ENCODE results near the gene ABHD6.
"Not testable (repeated sequence)": the region's sequence is repeated elsewhere in the genome, so short reads cannot be mapped to it uniquely, and the experiment has no call there.

ABHD6 gene

DNA sequence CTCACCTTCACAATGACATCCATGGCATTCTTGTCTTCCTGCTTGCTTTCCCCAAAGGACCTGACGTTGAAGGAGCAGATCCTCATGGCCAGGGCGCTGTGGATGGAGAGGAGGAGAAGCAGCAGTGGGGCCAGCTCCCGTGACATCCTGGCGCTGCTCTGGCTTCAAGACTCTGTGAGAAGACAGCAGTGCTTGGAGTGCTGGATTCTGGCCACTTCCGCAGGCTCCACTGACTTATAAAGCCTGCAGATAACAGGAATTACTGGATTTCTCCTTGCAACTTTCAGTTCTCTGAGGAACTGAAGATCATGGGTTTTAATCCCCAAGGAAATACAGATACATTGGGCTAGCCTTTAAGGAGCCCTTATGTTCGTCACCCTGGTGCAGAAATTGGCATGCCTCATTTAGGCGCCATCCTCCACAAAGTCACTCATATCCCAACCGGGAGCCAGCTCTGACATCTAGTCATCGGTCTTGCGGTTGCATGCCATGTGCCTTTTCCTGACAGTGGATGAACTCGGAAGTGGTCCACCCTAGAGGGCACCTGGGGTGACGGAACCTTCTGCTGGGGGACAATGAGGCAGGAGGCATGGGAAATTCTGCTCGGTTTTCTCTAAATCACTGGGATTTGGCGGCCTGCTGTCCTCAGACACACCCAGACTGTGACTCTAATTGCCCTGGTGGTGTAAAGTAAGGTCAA, 26.7 kb upstream of the ABHD6 start, which contains the start of gene DNASE1L3:
TSS of gene DNASE1L3 (minus strand) at position 212 of the 700 bp plus-strand sequence. CDS start at position 146, 66 bp downstream.
- no peak for DNase-seq

DNA sequence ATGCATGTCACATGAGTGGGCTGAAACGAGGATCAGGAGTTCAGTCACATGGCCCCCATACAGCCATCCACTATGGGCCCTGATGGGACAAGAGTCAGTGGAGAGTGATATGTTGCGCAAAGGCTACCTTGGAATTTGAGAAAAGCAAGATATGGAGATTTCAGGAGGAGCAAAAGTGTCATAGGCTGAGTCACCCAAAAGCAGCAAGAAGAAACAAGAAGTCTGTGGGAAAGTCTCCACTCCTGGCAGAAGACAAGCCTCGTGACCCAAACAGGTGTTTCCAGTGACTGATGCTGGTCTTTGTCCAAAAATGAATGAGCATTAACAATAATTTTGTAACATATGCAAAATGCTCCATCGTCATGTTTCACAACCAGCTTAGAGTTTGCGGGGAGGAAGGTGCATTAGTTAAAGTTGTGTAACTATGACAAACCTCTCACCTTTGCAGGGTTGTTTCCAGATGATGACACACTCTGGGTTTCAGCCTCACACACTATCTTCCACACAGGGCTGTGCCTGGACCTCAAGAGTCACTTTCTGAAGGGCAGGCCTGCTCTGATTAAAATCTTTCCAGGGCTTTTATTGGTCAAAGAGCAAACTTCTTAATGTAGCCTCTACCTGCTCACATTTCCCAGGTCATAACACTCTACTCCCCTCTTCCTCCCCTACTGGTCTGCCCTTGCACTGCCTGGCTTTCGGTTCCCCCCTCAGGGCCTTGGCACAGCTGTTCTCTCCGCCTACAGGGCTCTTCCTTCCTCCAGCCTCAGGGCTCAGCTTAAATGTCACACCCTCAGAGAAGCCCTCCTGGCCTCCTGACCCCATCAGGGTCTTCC, 22.9 kb upstream of the ABHD6 start:
- DNase-seq: no peak

DNA sequence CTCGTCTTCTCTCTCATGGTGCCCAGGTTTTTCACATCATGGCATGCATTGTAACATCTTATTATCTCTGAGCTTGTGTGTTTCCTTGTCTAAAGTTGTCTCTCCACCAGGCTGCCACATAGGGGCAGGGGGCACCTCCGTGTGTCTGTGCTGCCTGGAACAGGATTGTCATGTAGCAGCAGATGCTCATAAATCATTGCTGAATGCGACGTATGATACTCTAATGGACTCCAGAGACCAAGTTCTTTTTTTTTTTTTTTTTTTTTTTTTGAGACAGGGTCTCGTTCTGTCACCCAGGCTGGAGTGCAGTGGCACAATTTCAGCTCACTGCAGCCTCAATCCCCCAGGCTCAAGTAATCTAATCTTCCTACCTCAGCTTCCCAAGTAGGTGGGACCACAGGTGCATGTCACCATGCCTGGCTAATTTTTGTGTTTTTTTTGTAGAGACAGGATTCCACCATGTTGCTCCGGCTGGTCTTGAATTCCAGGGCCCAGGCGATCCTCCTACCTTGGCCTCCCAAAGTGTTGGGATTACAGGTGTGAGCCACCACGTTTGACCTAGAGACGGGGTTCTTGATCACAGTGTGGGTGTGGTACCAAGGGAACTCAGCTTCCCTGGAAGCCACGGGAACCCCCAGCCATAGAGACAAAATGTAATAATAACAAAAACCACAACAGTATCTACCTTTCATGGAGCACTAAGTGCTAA, 22.1 kb upstream of the ABHD6 start:
- no peak for DNase-seq

DNA sequence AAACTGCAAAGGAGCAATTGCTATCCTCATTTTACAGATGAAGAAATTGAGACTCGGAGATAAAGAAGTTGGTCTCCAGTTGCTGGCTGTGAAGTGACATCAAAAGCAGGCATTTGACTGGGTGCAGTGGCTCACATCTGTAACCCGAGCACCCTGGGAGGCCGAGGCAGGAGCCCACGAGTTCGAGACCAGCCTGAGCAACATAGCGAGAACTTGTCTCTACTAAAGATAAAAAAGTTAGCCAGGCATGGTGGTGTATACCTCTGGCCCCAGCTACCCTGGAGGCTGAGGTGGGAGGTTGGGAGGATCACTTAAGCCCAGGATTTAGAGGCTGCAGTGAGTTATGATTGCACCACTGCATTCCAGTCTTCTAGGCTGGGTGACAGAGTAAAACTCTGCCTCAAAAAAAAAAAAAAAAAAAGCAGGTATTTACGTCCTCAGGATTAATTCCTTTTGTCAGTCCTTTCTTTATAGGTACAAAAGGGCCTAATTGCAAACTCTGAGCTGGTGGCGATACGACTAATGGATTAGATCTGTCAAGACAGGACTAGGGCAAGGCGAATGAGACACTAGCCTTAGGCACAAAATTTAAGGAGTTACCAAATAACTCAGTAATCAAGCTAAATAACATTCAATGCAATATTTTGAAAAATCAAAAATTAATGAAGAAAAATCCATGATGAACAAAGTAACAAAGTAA, 20.9 kb upstream of the ABHD6 start:
- no peak for DNase-seq

DNA sequence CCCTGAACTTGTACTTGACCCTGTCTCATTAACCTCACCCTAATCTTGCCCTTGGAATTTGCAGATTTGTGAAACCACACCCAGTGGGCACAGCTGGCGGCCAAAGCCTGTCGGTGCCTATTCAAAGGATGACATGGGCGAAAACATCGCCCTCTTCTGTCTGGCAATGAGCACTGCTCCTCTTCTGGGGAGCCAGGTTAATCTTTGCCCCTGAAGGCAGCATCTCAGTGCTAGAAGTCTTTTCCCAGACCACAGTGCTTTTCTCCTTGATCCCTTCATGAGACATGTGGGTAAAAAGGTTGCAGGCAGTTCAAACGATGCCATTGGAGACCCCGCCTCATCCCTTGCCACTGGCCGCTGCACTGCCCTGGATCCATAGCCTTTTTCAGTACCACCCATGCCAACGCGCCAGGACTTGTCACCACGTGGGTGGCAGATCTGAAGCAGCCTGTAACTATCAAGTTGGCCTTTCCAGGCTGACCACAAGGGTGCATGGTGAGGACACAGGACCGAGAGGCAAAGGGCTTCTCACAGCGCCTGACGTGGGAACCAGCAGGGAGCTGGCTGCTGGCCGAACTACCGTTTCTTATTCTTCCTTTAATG, 20.3 kb upstream of the ABHD6 start:
- DNase-seq: peak in 5 of 6 experiments; percentile 21 to 60 (median 48)

DNA sequence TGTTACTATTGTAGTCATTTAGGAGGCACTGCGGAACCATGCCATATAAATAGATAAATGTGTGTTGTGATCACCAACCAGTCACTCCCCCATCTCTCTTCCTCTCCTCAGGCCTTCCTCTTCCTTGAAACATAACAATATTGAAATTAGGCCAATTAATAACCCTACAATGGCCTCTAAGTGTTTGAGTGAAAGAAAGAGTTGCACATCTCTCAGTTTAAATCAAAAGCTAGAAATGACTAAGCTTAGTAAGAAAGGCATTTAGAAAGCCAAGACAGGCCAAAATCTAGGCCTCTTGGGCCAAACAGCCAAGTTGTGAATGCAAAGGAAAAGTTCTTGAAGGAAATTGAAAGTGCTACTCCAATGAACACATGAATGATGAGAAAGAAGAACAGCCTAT, 18.7 kb upstream of the ABHD6 start:
- no peak for DNase-seq

DNA sequence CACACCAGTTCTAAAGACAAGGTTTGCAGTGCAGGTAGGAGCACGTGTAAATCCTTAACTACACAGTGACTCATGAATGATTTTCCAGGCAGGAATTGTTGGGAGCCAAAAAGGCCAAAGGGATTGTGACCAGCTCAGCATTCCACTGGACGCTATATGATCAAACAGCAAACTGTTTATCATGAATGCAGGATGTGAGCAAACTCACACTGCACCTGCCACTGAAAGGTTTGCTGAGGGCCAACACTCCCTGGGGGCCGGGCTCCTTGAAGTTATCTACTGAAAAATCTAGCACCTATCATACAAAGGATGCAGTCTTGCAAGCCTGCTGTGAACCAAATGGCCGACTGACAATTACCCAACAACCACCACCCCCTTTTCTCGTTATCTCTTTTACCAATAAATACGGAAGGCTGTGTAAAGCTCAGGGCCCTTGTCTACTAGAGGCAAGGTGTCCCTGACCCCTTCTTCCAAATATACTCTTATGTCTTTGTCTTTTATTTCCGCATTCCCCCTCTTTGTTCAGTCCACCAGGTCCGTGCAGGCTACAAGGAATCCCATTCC, 15.3 kb upstream of the ABHD6 start:
- no peak for DNase-seq

DNA sequence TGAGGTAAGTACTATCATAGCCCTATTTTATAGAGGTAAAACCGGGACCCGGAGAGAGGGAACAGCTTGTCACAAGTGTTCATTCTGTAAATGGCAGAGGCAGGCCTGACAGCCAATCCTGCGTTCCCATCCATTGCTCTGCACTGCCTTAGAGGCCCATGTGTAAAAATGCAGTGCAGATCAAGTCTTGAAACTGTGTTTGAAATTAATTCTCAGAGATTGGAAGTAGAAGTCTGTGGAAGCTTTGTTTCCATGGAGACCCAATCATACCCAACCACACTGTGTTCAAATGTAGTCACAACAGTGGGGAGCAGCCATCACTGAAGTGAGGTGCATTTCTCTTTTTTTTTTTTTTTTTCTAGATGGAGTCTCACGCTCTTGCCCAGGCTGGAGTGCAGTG, 13.7 kb upstream of the ABHD6 start:
- DNase-seq: no peak

DNA sequence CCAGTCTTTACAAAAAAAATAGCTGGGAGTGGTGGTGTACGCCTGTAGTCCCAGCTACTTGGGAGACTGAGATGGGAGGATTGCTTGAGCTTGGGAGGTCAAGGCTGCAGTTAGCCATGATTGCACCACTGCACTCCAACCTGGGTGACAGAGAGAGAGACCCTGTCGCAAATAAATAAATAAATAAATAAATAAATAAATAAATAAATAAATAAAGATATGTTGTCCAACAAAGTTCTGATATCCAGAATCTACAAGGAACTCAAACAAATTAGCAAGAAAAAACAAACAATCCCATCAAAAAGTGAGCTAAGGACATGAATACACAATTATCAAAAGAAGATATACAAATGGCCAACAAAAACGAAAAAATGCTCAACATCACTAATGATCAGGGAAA, 9.7 kb upstream of the ABHD6 start:
- not testable (repeated sequence) for DNase-seq

DNA sequence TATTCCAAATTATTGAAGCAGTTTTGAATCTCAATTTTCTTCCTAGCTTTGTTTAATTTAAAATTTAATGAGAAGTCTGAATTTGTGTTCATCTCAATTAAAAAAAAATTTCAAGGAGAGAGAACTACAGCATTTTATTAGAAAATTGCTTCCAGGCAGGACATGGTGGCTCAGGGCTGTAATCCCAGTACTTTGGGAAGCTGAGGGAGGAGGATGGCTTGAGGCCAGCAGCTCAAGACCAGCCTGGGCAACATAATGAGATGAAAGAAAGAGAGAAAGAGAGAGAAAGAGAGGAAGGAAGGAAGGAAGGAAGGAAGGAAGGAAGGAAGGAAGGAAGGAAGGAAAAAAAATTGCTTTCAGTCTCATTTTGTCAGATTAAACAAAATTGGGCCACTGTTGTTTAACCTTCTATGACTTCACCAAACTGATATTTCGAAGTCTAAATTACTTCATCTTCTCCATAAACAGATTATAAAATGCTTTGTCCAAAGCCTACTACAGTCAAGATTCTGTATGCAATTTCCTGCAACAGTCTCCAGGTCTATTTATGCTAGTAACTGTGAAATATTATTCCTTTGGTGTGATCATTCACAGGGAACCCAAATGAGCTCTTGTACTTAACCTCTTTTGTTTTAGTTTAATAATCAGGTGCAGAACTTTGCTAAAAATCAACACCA, 6.6 kb upstream of the ABHD6 start:
- no peak for DNase-seq

DNA sequence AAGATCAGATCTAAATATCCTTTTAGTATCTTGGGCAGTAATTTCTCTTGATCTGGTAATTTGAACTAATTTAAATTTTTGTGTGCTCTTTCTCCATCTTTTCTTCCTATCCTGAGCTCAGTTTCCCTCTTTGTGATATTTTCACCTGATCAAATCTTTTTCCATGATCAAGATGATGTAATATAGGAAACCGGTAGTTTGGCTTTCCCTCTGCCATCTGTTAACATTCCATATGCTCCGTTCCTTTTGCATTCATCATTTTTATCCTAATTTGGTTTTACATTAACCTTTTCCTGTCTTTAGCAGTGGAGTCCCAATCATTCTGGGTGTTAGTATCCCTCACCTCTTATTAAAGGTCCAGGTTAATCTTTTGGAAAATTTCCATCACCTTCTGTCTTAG, 5.9 kb upstream of the ABHD6 start:
- no peak for DNase-seq

DNA sequence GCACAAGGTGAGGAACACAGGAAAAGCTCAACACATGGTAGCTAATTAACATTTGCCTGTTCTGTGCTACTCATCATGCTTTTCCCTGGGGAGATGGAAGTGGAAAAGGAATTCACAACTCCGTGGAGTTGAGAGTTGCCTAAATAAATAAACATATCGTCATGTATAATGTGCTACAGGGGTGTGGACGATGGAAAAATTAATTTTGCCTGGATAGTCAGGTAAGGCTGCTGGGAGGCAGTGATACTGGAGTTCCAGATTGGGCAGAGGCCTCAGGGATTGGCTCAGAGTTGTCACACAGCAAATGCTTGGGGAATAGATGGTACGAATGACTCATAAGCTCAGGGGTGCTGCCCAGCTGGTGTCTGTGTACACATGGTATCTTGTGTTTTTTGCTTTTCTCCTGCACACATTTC, 3.1 kb upstream of the ABHD6 start:
- DNase-seq: no peak

DNA sequence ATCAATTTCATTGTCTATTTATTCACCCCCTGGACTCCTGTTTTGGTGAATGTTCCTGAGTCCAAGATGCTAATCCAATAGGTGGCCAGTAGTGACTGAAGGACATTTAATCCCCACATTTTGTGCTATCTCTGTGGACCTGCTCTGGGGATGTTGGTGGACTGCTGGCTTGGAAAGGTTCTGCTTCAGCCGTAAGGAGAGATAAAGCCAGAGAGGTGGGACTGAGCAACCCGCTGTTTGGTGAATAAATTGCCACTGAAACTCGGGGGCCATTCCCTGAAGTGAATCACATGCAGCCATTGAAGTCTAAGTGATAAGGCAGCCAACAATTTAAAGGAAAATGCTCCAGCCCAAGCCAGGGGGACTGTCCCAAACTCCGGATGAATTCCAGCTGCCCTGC, 1.6 kb upstream of the ABHD6 start:
- DNase-seq: no peak

DNA sequence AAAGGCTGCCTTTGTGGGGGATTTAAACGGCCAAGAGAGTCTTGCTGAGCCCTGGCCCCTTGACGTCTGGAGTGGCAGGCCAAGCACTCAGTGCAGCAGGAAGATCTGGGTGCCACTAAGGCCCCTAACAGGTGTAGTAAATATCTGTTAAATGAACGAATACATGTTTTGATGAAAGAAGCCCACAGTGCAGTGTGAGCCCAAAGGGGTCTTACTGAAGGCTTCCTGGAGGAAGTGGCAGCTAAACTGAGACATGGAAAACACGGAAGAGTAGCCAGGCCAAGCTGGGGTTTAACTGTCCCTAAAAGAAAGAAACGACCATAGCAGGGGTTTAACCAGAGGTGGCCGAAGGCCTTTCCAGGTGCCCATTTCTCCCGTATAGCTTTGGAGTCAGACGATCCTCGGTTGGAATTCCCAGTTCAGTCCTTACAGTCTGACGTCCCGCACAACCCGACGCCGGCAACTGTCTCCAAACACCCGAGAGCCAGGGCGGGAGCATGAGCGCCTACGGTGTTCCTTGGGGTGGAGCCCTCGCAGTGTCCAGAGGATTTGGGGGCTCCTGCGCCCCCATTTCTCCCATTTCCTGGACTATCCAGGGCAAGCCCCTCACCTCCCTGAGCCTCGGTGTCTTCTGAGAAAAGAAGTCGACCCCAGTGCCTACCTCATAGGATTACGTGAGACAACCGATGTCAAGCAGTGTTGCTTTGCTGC, 910 bp upstream of the ABHD6 start:
- no peak for DNase-seq

DNA sequence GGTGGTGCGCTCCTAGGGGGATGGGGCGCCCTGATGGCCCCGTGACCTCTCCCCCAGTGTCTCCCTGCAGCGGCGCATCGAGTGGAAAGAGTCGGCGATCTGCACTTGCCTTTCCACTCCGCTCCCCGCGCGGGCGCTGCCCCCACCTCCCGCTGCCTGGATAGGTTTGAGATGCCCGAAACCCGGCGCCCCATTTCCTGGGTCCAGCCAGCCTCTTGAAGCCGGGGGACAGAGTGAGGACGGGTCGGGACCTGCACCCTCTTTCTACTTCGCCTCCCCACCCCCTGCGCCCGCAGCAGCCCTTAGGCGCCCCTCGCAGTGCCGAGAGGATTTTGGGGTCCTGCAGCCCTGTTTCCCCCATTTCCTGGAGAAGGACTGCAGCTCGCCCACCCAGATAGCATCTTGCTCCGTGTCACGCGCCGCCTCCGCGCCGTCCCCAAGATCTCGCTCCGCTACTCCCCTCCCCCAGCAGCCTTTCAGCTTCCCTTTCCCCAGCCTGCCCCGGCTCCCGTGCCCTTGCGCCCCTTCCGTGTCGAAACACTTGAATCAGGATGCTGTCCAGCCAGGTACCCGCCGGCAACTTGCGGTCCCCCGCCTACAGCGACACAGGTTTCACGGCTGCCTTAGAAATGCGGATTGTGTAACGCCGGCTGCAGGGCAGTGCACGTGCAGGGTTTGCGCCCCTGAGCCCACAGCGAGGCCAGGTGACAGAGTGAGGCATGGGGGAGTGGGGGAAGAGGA, 519 bp downstream of the ABHD6 start:
- peak; percentile 24 to 74 (median 56) for DNase-seq

DNA sequence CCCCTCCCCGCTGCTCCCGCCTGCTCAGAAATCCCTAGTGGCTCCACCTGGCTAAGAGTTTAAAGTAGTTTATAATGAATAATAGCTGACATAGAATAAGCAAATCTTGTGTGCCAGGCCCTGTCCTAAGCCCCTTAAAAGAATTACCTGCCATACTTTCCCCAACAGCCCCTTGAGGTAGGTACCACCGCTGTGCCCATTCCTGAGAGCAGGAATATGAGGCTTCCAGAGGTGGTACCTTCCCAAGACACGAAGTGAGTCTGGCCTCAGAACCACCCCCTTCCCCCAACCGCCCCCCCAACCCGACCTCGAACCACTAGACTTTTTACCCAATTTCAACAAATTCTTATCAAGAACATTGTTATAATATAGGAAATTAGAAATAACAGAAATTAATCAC, 1.2 kb downstream of the ABHD6 start:
- DNase-seq: no peak

DNA sequence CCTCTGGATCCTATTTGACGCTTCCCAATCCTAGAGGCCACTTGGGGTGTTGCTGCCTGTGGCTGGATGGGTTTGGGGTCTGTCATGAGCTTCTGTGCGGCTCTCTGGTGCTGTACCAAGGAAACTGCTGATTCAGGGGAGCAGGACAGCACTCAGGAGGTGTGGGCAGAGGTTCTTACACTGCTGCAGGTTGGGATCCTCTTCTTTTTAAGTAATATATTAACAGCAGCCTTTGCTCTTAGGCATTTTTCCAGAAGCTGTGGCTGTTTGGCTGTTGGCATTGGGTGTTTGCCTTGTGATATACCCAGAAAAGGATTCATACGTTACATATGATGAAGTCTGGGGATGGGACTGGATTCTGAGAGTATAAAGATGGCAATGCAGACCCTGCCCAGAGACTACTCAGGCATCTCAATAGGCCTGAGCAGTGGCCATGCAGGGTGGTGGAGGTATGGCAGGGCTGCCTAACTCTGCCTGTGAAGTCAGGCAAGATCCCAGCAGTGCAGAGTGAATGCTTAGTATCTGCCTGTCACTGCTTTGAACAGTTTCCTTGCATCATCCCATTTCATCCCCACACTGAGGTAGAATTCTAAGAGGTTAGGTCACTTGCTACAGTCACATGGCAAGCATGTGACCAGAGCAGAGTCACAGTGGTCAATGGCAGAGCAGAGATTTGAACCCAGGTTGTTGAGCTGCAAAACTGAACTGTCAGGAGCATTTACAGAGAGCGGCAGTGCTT, 3.9 kb downstream of the ABHD6 start:
- DNase-seq: no peak

DNA sequence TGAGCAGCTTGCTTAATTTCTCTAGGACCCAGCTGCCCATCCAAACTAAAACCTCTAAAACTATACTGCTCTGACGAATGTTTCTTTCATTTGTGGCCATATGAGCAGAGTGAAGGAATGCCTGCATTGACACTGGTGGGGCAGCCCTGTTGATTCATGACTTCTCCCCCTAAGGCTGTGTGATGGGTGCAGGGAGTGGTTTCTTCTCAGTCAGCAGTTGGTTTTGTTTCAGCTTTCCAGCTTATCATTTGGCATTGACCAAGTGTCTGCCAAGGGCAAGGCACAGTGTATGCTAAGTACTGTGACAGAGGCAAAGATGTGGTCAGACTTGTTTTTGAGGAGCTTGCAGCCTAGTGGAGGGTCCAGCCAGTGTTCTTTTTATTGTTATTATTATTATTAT, 4.7 kb downstream of the ABHD6 start:
- DNase-seq: no peak

DNA sequence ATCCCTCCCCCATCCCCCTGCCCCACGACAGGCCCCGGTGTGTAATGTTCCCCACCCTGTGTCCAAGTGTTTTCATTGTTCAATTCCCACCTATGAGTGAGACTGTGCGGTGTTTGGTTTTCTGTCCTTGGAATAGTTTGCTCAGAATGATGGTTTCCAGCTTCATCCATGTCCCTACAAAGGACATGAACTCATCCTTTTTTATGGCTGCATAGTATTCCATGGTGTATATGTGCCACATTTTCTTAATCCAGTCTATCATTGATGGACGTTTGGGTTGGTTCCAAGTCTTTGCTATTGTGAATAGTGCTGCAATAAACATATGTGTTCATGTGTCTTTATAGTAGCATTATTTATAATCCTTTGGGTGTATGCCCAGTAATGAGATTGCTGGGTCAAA, 5.3 kb downstream of the ABHD6 start:
- DNase-seq: not testable (repeated sequence)

Data from stimulated activated naive CD4-positive, alpha-beta T cell (primary cell).